HepG2 (cell line): ENCODE measurements around the gene TSC1. TPM values are rescaled to one million over a fixed set of nuclear protein-coding genes. Genes with fewer than 3 reads are reported as not detected.
A peak's percentile ranks its signal among the peaks of the same experiment; 100 is the strongest.

ENCODE experiments used
- ATAC-seq: fragments of 200-7000 bp; cut with Tn5 transposase; 3 replicates; pipeline ENCODE4 v1.9.1; 2020; ENCODE audit warnings: mild to moderate bottlenecking, moderate library complexity
- BruUV-seq: library from RNA; stranded (reverse); fragments of 400-500 nt; replicated peaks from 2 replicates; lab custom pipeline; 2021; lab: Mats Ljungman, UMichigan
- CTCF ChIA-PET: fragments of 300-600 bp; formaldehyde crosslinking; extraction: SDS; loops from one replicate; lab custom pipeline; 2021; ENCODE audit warnings: low total read pairs, inconsistent platforms, low intra/inter-chr PET ratio; lab: Yijun Ruan, JAX
- POLR2A ChIA-PET: fragments of 350-600 bp; sonication (Branson Sonifier 250); formaldehyde crosslinking; loops from one replicate; lab custom pipeline; 2020; ENCODE audit warnings: antibody characterized with exemption, inconsistent platforms; lab: Yijun Ruan, JAX
- DNase-seq: peaks from one replicate; pipeline ENCODE4 v3.0.0-alpha.2; 2015; ENCODE audit warnings: low spot score
- FAIRE-seq: peaks from 3 replicates; lab custom pipeline; 2011; peaks lifted over from hg19 to GRCh38; lab: Jason Lieb, UNC
- H2AFZ ChIP-seq: one replicate; pipeline ENCODE4 v1.6.1; 2011; ENCODE audit warnings: low read length, inconsistent platforms
- H3K27ac ChIP-seq: fragments of 300-600 bp; 3 replicates; pipeline ENCODE4 v1.8.0; 2011; ENCODE audit warnings: mixed run types, mild to moderate bottlenecking, mixed read lengths, low read length, inconsistent platforms; ENCODE audit not compliant: insufficient read depth; ENCODE audit errors: extremely low read length
- H3K27me3 ChIP-seq, 2 experiments: fragments of 200-600 bp in 1 of 2; 2 replicates in 1 of 2; 3 replicates in 1 of 2; pipeline versions ENCODE4 v1.6.0 to v1.8.0; 2011; ENCODE audit warnings: low read length in 2 of 2, mild to moderate bottlenecking in 2 of 2, moderate library complexity in 2 of 2, inconsistent platforms in 1 of 2; ENCODE audit not compliant: insufficient read depth in 2 of 2, control insufficient read depth in 1 of 2
- H3K36me3 ChIP-seq, 2 experiments: fragments of 200-600 bp in 1 of 2; replicated peaks in 1 of 2; 2 replicates in 1 of 2; 3 replicates in 1 of 2; pipeline versions ENCODE4 v1.5.1 to v1.8.0; 2011; ENCODE audit warnings: low read length in 2 of 2, inconsistent platforms in 1 of 2; ENCODE audit not compliant: insufficient read depth in 2 of 2, control insufficient read depth in 1 of 2
- H3K4me1 ChIP-seq: 2 replicates; pipeline ENCODE4 v1.5.1; 2012; ENCODE audit warnings: low read length, inconsistent platforms; ENCODE audit not compliant: insufficient read depth
- H3K4me2 ChIP-seq: 2 replicates; pipeline ENCODE4 v1.6.0; 2011; ENCODE audit warnings: low read depth, low read length, inconsistent platforms
- H3K4me3 ChIP-seq, 3 experiments: fragments of 200-600 bp in 1 of 3; sonication (generic), shearing (Covaris generic) in 1 of 3; replicated peaks in 1 of 3; 2 replicates each; pipeline ENCODE4 v1.5.1; 2011 to 2016; ENCODE audit warnings: low read length in 3 of 3, inconsistent platforms in 2 of 3, low read depth in 2 of 3, mild to moderate bottlenecking in 2 of 3, control low read depth in 1 of 3, mixed read lengths in 1 of 3; ENCODE audit not compliant: insufficient read depth in 1 of 3
- H3K79me2 ChIP-seq: one replicate; pipeline ENCODE4 v1.6.1; 2011; ENCODE audit warnings: low read length, inconsistent platforms; ENCODE audit not compliant: insufficient read depth
- H3K9ac ChIP-seq: 2 replicates; pipeline ENCODE4 v1.6.0; 2011; ENCODE audit warnings: mild to moderate bottlenecking, low read depth, low read length, inconsistent platforms; ENCODE audit not compliant: insufficient read depth
- H3K9me3 ChIP-seq: 2 replicates; pipeline ENCODE4 v1.5.1; 2012; ENCODE audit warnings: mild to moderate bottlenecking, low read length
- H4K20me1 ChIP-seq: 2 replicates; pipeline ENCODE4 v1.6.0; 2011; ENCODE audit warnings: inconsistent platforms, mild to moderate bottlenecking, low read length, moderate library complexity; ENCODE audit not compliant: insufficient read depth
- MYPOP ChIP-seq: sonication (generic); formaldehyde crosslinking; IDR thresholded peaks from 2 replicates; pipeline ENCODE4 v1.8.1; 2023; ENCODE audit warnings: mild to moderate bottlenecking, moderate library complexity, missing genetic modification reagents
- RARG ChIP-seq: sonication (generic); formaldehyde crosslinking; IDR thresholded peaks from 2 replicates; pipeline ENCODE4 v1.4.0; 2020; ENCODE audit warnings: low read depth, mild to moderate bottlenecking, missing genetic modification reagents
- ZHX1 ChIP-seq: sonication (generic); formaldehyde crosslinking; IDR thresholded peaks from 2 replicates; pipeline ENCODE4 v1.8.1; 2022; ENCODE audit warnings: low read depth, mild to moderate bottlenecking, missing genetic modification reagents
- ZNF121 ChIP-seq: sonication (generic); formaldehyde crosslinking; IDR thresholded peaks from 2 replicates; pipeline ENCODE4 v1.5.0; 2020; ENCODE audit warnings: mild to moderate bottlenecking, missing genetic modification reagents
- ZNF503 ChIP-seq: sonication (generic); formaldehyde crosslinking; IDR thresholded peaks from 2 replicates; pipeline ENCODE4 v1.4.0; 2020; ENCODE audit warnings: missing genetic modification reagents
- ZNF781 ChIP-seq: sonication (generic); formaldehyde crosslinking; IDR thresholded peaks from 2 replicates; pipeline ENCODE4 v1.5.1; 2020; ENCODE audit warnings: borderline replicate concordance, mild to moderate bottlenecking, missing genetic modification reagents; ENCODE audit errors: not compliant biosample characterization
- whole genome bisulfite sequencing: methylation state at CpG from one replicate; pipeline ENCODE4 v1.1.6; 2017; ENCODE audit warnings: low lambda C conversion rate; 5-methylcytosine and 5-hydroxymethylcytosine counted together
- in situ Hi-C: cut with HindIII; loops from 2 replicates; pipeline ENCODE4 v1.10.0; 2017; ENCODE audit warnings: low pct_unique_long_range_greater_than_20kb; ENCODE audit not compliant: extremely low pct_ligation_motif_present
- intact Hi-C: fragments of 100-400 bp; cut with micrococcal nuclease; formaldehyde crosslinking; loops from one replicate; pipeline ENCODE4 v1.10.0; 2022; ENCODE audit not compliant: unreplicated experiment
- polyA plus RNA-seq, 8 experiments: library from polyadenylated mRNA; depleted of rRNA in 3 of 8; stranded (reverse) in 7 of 8; unstranded in 1 of 8; fragments of >200 nt; fragmentation: Illumina TruSeq in 4 of 8; extraction: Trizol in 4 of 8; gene quantifications; 2 replicates each; pipeline versions ENCODE4 v1.2.1 to v1.2.3, GENCODE V29; 2011 to 2016; ENCODE audit warnings: low read depth in 4 of 8, missing spikeins in 1 of 8, mixed read lengths in 1 of 8; ENCODE audit not compliant: insufficient read depth in 1 of 8
- total RNA-seq, 5 experiments: library from RNA; depleted of rRNA; stranded (reverse); fragments of >200 nt; fragmentation: Illumina TruSeq; extraction: Trizol; gene quantifications; 2 replicates each; pipeline ENCODE4 v1.2.3, GENCODE V29; 2016; ENCODE audit warnings: low read depth in 1 of 5

TSC1 gene
- total and polyA plus RNA-seq, 2 of the 13 experiments (the other 11 are each of a cell fraction or from before 2014, with no cell fraction given) = 31.6 to 66.1 TPM

GRCh38 chr9:132876849-132877248 is 67.6 kb downstream of the TSC1 start:
- WGBS = 55% methylated on average over 3 of the region's 3 CpGs
- Histone ChIP-seq H4K20me1 (no peaks in the 10 kb centered on the region), H3K4me1 (peaks cover 15% of the 10 kb centered on the region; the same call in 1 of the 2 replicates), H3K27me3 (peaks cover 0 to 8% of the 10 kb centered on the region in 2 experiments; a peak in 3 of 5 replicates), H3K79me2 (no peaks in the 10 kb centered on the region), H3K36me3 (no peaks in the 10 kb centered on the region), H2AFZ (no peak overlapping the region), H3K4me3 (no peak overlapping the region), H3K27ac (no peak overlapping the region), H3K4me2 (peak overlapping the region; percentile 82; the same call in 1 of the 2 replicates), H3K9me3 (no peaks in the 10 kb centered on the region), H3K9ac (no peak overlapping the region)
- no peak for TF ChIP-seq ZHX1 (CRISPR knock-in tag)
- peak; percentile 24; the same call in 1 of the 2 replicates for TF ChIP-seq ZNF121
- no peak for TF ChIP-seq RARG (CRISPR knock-in tag)
- TF ChIP-seq ZNF781 (CRISPR knock-in tag) = no peak
- TF ChIP-seq ZNF503 (CRISPR knock-in tag) = no peak
- no peak for TF ChIP-seq MYPOP (CRISPR knock-in tag)
- FAIRE-seq (no peak), ATAC-seq (no peak), DNase-seq (no peak)
- in situ Hi-C loops = no loop called here
- POLR2A ChIA-PET = interaction anchor here (0.9 kb wide), 1 partner anchor 27 kb away, joined by 3 read pairs; no protein-coding TSS in a partner anchor
- no TSS peak for BruUV-seq
- intact Hi-C loops = no loop called here
- CTCF ChIA-PET = no interaction called here
